SK-N-SH treated with all-trans-retinoic acid at 6 μM for 48 hours (cell line): ENCODE data around the gene RBM22.

ENCODE experiments used
- ISL1 ChIP-seq: fragments of 250-450 bp; sonication (Bioruptor Pico); IDR thresholded peaks from 2 replicates; pipeline ENCODE4 v2.1.2; 2022; ENCODE audit warnings: mild to moderate bottlenecking, moderate library complexity
- PPARA ChIP-seq: fragments of 250-450 bp; sonication (Bioruptor Pico); IDR thresholded peaks from 2 replicates; pipeline ENCODE4 v1.5.0; 2020; ENCODE audit warnings: mild to moderate bottlenecking, borderline replicate concordance
- TCF4 ChIP-seq: fragments of 250-450 bp; sonication (Bioruptor Pico); IDR thresholded peaks from 2 replicates; pipeline ENCODE4 v1.8.0; 2021; ENCODE audit warnings: mild to moderate bottlenecking, moderate library complexity, borderline replicate concordance
- ZFP3 ChIP-seq: fragments of 250-450 bp; sonication (Bioruptor Pico); IDR thresholded peaks from 2 replicates; pipeline ENCODE4 v1.5.0; 2020; ENCODE audit warnings: mild to moderate bottlenecking, moderate library complexity
- TF ChIP-seq, protein P1 (sequence below): fragments of 250-450 bp; sonication (Bioruptor Pico); IDR thresholded peaks from 2 replicates; pipeline ENCODE4 v1.8.0; 2020; ENCODE audit warnings: mild to moderate bottlenecking, moderate library complexity, borderline replicate concordance

DNA sequence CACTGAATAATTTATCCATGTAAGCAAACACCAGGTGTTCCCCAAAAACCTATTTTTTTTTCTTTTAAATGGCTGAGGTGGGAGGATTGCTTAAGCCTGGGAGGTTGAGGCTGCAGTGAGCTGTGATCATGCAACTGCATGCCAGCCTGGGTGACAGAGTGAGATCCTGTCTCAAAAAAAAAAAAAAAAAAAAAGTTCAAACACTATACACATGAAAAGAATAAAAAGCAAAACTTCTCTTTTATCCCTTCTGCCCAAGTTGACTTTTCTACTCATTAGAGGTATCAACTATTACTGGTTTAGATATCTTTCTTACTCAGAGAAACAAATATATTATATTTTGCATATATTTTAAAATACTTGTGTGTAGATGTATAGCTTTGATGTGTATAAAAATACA lies 40.1 kb upstream of the RBM22 start:
- TF ChIP-seq ISL1 (CRISPR knock-in tag): no peak
- TF ChIP-seq TCF4 (CRISPR knock-in tag): no peak
- TF ChIP-seq, protein P1, sequence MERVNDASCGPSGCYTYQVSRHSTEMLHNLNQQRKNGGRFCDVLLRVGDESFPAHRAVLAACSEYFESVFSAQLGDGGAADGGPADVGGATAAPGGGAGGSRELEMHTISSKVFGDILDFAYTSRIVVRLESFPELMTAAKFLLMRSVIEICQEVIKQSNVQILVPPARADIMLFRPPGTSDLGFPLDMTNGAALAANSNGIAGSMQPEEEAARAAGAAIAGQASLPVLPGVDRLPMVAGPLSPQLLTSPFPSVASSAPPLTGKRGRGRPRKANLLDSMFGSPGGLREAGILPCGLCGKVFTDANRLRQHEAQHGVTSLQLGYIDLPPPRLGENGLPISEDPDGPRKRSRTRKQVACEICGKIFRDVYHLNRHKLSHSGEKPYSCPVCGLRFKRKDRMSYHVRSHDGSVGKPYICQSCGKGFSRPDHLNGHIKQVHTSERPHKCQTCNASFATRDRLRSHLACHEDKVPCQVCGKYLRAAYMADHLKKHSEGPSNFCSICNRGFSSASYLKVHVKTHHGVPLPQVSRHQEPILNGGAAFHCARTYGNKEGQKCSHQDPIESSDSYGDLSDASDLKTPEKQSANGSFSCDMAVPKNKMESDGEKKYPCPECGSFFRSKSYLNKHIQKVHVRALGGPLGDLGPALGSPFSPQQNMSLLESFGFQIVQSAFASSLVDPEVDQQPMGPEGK: no peak
- TF ChIP-seq ZFP3: no peak
- TF ChIP-seq PPARA: no peak
